SH-SY5Y (cell line): ENCODE results near the gene TMEM132C.

ENCODE experiments used
- GATA2 ChIP-seq: IDR thresholded peaks from 2 replicates; pipeline ENCODE4 v1.6.1; 2011; ENCODE audit warnings: mild to moderate bottlenecking, low read depth, low read length
- GATA3 ChIP-seq: IDR thresholded peaks from 2 replicates; pipeline ENCODE4 v1.6.1; 2011; ENCODE audit warnings: low read depth, mild to moderate bottlenecking, low read length, moderate library complexity

DNA sequence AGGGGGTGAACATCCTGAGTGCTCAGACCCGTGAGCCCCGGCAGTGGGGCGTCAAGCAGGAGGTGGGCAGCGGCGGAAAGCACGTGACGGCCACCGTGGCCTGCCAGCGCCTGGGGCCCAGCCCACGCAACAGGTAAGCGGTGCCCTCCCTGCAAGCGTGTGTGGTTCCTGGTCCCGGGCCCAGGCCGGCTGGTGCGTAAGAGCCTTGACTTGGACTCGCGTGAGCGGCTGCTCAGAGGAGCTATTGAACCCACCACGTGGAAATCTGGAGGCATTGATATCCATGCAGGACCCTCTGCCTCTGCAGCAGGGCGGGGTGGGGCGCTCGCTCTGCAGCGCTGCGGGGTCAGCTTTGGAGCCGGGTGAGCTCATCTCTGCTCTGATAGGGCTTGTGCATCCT is 277.0 kb downstream of the TMEM132C start:
- TF ChIP-seq GATA2 (no peak), GATA3 (no peak)
